T-helper 1 cell treated with Interleukin-12 subunit alpha and Interleukin-12 subunit beta and Interleukin-4 antibody, amounts not matched to agents 30 μg/mL and 1 μg/mL, for 36 hours (primary cell): ENCODE results near the gene BCO2.
"Not testable (repeated sequence)": the region's sequence is repeated elsewhere in the genome, so short reads cannot be mapped to it uniquely, and the experiment has no call there.

Experiments used
- H3K27ac Mint-ChIP-seq: one replicate; pipeline ENCODE4 v1.8.0; 2021; ENCODE audit warnings: mild to moderate bottlenecking, mixed read lengths
- H3K27me3 Mint-ChIP-seq: one replicate; pipeline ENCODE4 v1.8.0; 2021; ENCODE audit warnings: low read depth, mixed read lengths
- H3K36me3 Mint-ChIP-seq: one replicate; pipeline ENCODE4 v1.8.0; 2021; ENCODE audit warnings: low read depth, mixed read lengths
- H3K4me1 Mint-ChIP-seq: one replicate; pipeline ENCODE4 v1.8.0; 2021; ENCODE audit warnings: low read depth, mixed read lengths
- H3K4me3 Mint-ChIP-seq: one replicate; pipeline ENCODE4 v1.8.0; 2021; ENCODE audit warnings: mild to moderate bottlenecking, moderate library complexity, mixed read lengths
- H3K9me3 Mint-ChIP-seq: one replicate; pipeline ENCODE4 v1.8.0; 2021; ENCODE audit warnings: mixed read lengths

The BCO2 gene

DNA sequence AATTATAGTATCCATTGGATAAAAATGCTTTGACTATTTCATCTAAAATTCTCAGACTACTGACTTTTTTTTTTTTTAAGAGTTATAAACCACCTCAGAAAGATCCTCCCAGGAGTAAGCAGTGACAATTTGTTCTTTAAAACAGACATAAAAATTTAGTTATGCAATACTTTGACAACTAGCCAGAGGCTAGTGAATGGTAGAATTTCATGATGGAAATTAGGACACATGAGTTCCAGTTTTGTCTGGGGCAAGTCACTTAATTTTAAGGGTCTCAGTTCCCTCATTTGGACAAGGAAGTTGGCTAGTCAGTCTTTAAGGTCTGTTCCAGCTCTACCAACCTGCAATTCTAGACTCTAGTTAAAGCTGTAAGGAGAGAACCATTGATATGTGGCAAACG, 14.3 kb upstream of the BCO2 start:
- Mint-ChIP-seq H3K4me3 (no peak overlapping the region), H3K27me3 (peaks cover 14% of the 10 kb centered on the region), H3K27ac (no peak overlapping the region), H3K36me3 (peaks cover 2% of the 10 kb centered on the region), H3K9me3 (no peaks in the 10 kb centered on the region), H3K4me1 (peaks cover 4% of the 10 kb centered on the region)

DNA sequence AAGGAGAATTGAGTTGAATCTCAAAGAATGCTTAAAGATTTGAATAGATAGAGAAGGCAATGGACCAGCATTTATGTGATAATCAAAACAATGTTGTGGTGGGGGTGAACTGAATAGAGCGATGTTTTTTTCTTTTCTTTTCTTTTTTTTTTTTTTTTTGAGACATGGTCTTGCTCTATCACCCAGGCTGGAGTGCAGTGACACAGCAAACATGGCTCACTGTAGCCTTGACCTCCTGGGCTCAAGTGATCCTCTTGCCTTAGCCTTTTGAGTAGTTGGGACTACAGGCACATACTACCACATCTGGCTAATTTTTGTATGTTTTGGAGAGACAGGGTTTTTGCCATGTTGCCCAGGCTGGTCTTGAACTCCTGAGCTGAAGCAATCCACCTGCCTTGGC, 13.1 kb upstream of the BCO2 start:
- H3K9me3 Mint-ChIP-seq, H3K4me3 Mint-ChIP-seq, H3K27ac Mint-ChIP-seq, H3K4me1 Mint-ChIP-seq, H3K36me3 Mint-ChIP-seq: not testable (repeated sequence)
- peaks cover 14% of the 10 kb centered on the region for H3K27me3 Mint-ChIP-seq

DNA sequence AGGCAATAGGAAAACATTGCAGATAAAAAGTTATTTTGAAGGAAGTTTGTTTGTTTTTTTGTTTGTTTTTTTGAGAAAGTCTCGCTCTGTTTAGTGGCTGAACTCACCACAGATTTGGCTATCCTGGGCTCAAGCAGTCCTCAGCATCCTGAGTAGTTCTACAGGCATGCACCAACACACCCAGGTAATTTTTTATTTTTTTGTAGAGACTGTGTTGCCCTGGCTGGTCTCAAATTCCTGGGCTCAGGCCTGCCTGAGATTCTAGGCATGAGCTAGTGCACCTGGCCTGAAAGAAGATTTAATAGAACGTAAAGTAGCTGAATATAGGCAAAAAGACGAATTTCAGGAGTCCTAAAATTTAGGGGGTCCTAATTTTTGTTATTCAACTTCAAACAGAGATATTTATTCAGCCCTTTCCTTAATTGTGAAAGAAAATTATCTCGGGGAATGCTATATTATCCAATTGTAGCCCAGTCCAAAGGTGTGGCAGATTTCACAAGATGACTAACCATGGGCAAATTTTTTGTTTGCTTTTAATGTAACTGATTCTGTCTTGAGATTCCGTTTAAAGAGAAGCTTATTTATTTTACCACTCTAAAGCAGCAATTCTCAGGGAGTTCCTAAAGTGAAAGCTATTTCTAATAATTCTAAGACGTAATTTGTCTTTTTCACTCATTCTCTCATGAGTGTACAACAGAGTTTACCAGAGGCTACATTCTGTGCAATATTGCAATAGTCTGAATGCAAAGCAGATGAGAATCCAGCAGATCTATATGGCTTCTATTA, 12.4 kb upstream of the BCO2 start:
- H3K4me3 Mint-ChIP-seq: no peak overlapping the region
- peaks cover 18% of the 10 kb centered on the region for H3K27me3 Mint-ChIP-seq
- H3K4me1 Mint-ChIP-seq: peaks cover 4% of the 10 kb centered on the region
- no peaks in the 10 kb centered on the region for H3K9me3 Mint-ChIP-seq
- H3K36me3 Mint-ChIP-seq: peaks cover 2% of the 10 kb centered on the region
- no peak overlapping the region for H3K27ac Mint-ChIP-seq

DNA sequence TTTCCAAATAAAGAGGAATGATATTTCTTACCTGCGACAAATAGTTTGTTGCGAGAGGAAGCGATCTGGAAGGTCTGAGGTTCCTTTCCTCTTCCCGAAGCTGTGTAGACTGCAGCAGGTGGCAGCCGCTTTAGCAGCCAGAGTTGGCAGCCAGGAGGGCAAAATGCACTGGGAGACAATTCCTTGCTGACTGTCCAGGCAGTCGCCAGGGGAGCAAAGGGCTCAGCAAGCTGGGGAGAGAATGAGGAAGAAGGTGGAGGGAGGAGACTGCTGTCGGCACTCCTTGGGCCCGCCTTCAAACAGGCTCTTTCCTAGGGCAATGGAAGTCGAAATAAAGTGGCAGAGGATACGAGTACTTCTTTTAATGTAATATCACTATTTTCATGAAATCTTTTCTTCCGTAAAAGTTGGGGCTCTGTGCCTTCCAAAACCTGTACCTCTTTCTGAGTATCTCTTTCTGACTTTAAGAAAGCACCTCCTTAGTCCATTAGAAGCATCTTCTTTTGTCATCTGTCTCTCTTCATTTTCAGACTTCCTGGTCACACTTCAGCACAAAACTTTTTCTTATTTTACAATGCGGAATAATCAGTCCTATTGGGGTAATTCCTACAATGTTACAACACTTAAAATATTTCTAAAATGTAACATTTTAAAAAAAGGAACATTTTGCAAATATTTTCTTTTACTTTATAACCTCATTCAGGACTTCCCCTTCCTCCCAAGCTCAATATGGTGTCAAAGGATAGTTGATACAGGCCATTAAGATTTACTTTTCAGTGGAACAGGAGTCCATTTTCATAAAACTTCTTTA, 11.2 kb upstream of the BCO2 start, which contains the start of gene IL18:
TSS of gene IL18 (minus strand) at position 220 of the 811 bp plus-strand sequence. CDS start 9,041 bp downstream, outside the sequence.
- Mint-ChIP-seq H3K27ac (no peak within 1 kb of the TSS), H3K4me1 (peaks cover 4% of the 10 kb centered on the region), H3K9me3 (no peaks in the 10 kb centered on the region), H3K36me3 (peaks cover 2% of the 10 kb centered on the region), H3K27me3 (peaks cover 18% of the 10 kb centered on the region), H3K4me3 (peak within 1 kb of the TSS; percentile 64)

DNA sequence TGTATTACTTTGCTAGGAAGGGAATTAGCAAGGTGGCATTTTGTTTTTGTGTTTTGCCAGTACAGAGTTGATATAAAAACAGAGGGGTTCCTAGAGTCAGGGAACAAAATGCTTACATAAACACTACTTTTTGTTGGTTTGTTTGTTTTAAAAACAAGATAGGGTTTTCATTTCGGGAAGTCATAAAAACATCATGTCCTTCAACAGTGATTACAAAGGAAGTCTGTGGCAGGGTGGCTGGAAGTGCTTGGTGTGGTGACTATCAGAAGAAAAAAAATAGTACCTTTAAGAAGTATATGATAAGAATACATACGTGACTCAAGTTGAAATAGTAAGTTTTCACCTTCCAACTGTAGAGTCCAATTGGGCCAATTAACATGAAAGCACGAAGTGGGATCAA, 10.3 kb upstream of the BCO2 start:
- Mint-ChIP-seq H3K4me3 (no peak overlapping the region), H3K27me3 (peaks cover 18% of the 10 kb centered on the region), H3K36me3 (peaks cover 2% of the 10 kb centered on the region), H3K4me1 (peaks cover 4% of the 10 kb centered on the region), H3K9me3 (no peaks in the 10 kb centered on the region), H3K27ac (no peak overlapping the region)

DNA sequence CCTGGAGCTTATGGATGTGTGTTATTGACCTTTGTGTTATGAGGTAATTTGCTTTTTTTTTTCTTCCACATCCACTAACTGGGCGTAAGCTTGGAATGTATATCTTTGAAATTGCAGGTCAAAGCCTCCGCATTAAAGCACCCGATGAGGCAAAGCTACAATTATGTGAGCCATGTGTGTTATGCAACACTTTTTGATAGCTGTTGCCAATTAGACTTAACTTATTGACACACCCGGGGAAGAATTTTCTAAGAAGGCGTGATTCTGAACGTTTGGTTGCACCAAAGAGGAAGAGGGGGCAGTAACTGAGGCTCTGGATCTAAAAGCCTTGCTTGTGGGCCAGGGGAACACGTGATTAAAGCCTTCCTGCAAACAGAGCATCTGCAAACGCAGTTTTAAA, 8.8 kb upstream of the BCO2 start:
- no peak overlapping the region for H3K4me3 Mint-ChIP-seq
- no peak overlapping the region for H3K27ac Mint-ChIP-seq
- H3K4me1 Mint-ChIP-seq: peaks cover 4% of the 10 kb centered on the region
- peaks cover 18% of the 10 kb centered on the region for H3K27me3 Mint-ChIP-seq
- H3K36me3 Mint-ChIP-seq: peaks cover 2% of the 10 kb centered on the region
- no peaks in the 10 kb centered on the region for H3K9me3 Mint-ChIP-seq

DNA sequence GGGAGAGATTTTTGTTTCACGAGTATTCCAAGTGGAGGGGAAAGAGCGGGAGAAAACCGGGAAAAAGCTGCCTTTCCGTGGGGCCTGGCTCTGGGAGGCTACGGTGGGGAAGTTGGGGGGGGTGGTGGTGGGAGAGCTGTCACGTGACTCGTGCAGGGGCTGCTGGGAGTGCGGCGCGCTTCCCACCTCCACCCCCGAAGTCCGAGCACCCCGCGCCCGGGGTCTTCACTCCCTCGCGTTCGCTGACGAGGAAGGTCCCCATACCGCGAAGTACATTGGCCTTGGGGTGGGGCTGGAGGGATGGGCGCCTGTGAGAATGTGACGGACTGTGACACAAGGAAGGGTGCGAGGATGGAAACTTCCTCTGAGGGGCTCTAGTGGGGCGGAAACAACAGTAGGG, 8.2 kb upstream of the BCO2 start, which contains the start of gene TEX12:
TSS of gene TEX12 (plus strand) at position 228 of the 400 bp plus-strand sequence. CDS start 1,897 bp downstream, outside the sequence.
- peaks cover 4% of the 10 kb centered on the region for H3K4me1 Mint-ChIP-seq
- no peak within 1 kb of the TSS for H3K27ac Mint-ChIP-seq
- H3K36me3 Mint-ChIP-seq: no peaks in the 10 kb centered on the region
- peaks cover 14% of the 10 kb centered on the region for H3K27me3 Mint-ChIP-seq
- H3K9me3 Mint-ChIP-seq: no peaks in the 10 kb centered on the region
- no peak within 1 kb of the TSS for H3K4me3 Mint-ChIP-seq

DNA sequence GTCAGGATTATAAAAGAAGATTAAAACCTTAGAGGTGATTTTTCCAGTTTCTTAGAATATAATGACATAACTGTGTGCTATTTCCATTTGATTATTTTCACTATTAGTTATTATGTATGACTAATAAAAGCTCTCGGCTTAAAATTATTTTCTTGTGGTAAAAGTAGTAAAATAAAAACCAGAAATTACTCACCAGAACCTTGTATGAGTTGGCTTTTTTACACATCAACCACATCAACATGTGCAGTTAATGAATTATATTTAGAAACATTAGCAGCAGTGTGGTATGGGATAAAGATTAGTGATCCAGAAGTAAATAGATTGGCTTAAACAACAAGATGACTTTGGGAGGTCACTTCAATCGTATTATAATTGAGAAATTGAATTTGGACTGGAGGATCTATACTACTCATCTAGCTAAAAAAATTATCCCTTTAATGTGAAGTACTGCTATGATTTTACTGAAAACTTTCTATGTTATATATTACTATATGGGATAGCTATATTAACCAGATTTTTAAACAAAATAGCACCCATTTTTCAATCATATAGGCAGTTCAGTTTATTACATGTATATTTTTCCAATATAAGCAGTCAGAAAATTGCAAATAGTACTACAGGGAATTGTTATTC, 2.8 kb upstream of the BCO2 start:
- H3K27me3 Mint-ChIP-seq: peaks cover 22% of the 10 kb centered on the region
- H3K4me3 Mint-ChIP-seq: no peak overlapping the region
- peaks cover 4% of the 10 kb centered on the region for H3K4me1 Mint-ChIP-seq
- no peaks in the 10 kb centered on the region for H3K36me3 Mint-ChIP-seq
- H3K9me3 Mint-ChIP-seq: no peaks in the 10 kb centered on the region
- H3K27ac Mint-ChIP-seq: no peak overlapping the region

DNA sequence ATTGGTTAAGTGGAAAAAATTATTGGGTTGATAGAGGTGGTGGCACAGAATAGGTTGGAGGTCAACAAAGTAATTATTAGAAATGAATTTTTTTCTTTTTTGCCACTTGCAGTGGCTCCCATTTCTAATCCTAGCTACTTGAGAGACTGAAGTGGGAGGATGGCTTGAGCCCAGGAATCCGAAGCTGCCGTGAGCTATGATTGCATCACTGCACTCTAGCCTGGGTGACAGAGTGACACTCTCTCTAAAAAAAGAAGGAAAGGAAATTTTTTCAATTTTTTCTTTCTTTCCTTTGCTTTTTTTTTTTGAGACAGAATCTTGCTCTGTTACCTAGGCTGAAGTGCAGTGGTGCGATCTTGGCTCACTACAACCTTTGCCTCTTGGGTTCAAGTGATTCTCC, 2.2 kb upstream of the BCO2 start:
- H3K4me1 Mint-ChIP-seq: peaks cover 4% of the 10 kb centered on the region
- H3K4me3 Mint-ChIP-seq: no peak overlapping the region
- peaks cover 19% of the 10 kb centered on the region for H3K27me3 Mint-ChIP-seq
- H3K9me3 Mint-ChIP-seq: no peaks in the 10 kb centered on the region
- H3K36me3 Mint-ChIP-seq: no peaks in the 10 kb centered on the region
- no peak overlapping the region for H3K27ac Mint-ChIP-seq

DNA sequence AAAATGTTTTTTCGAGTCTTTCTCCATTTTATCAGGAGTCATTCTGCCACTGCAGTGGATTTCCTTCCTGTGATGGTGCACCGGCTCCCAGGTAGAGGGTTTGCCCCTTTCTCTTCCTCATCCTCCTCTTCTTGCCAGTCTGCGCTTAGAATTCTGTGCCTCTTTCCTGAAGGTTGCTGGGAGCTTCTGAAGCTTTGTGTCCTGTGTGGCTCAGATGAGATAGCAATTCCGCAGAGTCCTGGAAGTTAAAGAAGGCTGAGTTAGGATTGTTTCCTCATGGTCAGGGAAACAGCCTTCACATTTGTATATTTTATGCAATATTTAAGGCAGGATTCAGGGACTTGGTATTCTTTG, 264 bp downstream of the BCO2 start:
- Mint-ChIP-seq H3K27me3 (peaks cover 35% of the 10 kb centered on the region), H3K36me3 (no peaks in the 10 kb centered on the region), H3K4me3 (no peak overlapping the region), H3K9me3 (no peaks in the 10 kb centered on the region), H3K27ac (no peak overlapping the region), H3K4me1 (peaks cover 4% of the 10 kb centered on the region)

DNA sequence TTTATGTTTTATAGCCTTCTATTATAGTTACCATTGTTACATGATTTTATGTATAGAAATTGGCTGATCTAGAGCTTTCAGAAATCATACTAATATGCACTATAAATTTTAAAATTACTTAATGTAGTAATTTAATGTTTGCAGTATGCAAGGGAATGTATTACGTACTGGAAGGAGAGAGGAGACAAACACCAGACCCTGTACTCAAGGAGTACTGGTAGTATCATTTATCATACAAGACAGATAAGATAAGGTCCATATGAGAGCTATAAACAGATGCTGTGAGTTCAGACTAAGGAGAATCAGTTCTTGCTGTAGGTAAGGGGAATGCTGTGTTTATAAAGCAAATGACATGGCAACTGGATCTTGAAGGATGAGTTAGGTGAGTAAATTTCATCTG, 765 bp downstream of the BCO2 start:
- H3K9me3 Mint-ChIP-seq: no peaks in the 10 kb centered on the region
- H3K27me3 Mint-ChIP-seq: peaks cover 38% of the 10 kb centered on the region
- no peak overlapping the region for H3K4me3 Mint-ChIP-seq
- H3K27ac Mint-ChIP-seq: no peak overlapping the region
- H3K4me1 Mint-ChIP-seq: peaks cover 4% of the 10 kb centered on the region
- no peaks in the 10 kb centered on the region for H3K36me3 Mint-ChIP-seq

DNA sequence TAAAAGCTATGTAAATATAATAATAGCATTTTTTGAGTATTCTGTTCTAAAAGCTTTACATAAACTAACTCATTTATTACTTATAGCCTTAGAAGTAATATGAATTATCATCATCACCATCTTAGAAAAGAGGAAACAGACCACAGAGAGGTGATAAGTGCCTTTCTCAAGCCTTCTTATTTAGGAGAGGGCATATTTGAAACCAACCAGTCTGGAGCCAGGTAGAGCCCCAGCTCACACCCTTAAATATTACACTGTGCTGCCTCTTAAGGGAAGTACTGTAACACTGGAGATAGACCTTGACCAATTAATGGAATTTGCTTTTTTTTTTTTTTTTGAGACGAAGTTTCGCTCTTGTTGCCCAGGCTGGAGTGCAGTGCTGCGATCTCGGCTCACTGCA, 2.3 kb downstream of the BCO2 start:
- H3K27ac Mint-ChIP-seq: no peak overlapping the region
- no peaks in the 10 kb centered on the region for H3K36me3 Mint-ChIP-seq
- H3K4me1 Mint-ChIP-seq: peaks cover 4% of the 10 kb centered on the region
- no peaks in the 10 kb centered on the region for H3K9me3 Mint-ChIP-seq
- peaks cover 38% of the 10 kb centered on the region for H3K27me3 Mint-ChIP-seq
- H3K4me3 Mint-ChIP-seq: no peak overlapping the region

DNA sequence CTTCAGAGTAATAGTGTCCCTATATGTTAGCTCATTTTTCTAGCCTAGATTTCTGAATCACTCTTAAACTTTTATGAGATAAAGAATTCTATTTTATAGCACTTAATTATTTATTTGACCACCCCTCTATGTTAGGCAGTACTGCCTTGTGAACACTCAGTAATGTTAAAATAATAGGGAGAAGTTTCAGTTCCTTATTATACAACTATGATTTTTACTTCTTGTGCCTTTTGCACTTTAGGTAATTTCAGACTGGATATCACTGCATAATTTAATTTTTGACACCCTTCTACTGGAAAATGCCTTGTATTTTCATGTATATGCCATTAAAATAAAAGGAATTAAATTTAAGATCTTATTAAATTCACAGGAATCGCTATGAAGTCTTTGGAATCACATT, 3.1 kb downstream of the BCO2 start:
- no peak overlapping the region for H3K27ac Mint-ChIP-seq
- no peaks in the 10 kb centered on the region for H3K36me3 Mint-ChIP-seq
- H3K27me3 Mint-ChIP-seq: peaks cover 38% of the 10 kb centered on the region
- H3K4me1 Mint-ChIP-seq: peaks cover 4% of the 10 kb centered on the region
- H3K4me3 Mint-ChIP-seq: no peak overlapping the region
- H3K9me3 Mint-ChIP-seq: no peaks in the 10 kb centered on the region

DNA sequence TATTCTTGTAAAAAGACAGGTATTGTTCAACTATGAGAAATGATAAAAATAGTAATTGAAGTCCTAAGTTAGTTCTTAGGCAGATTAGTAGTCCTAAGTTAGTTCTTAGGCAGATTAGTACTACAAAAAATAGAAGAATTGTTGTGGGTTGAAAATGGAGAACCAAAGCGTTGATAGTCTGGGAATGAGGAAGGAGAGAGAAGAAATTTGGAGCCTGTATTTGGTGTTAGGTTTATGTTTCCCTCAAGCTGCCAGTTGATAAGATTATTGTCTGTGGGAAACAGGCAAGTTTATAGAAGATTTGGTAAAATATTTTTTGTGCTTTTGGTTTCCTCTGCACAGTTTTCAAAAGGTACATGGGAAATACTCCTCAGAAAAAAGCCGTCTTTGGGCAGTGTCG, 3.6 kb downstream of the BCO2 start:
- no peak overlapping the region for H3K4me3 Mint-ChIP-seq
- no peaks in the 10 kb centered on the region for H3K36me3 Mint-ChIP-seq
- peaks cover 43% of the 10 kb centered on the region for H3K27me3 Mint-ChIP-seq
- peaks cover 4% of the 10 kb centered on the region for H3K4me1 Mint-ChIP-seq
- no peak overlapping the region for H3K27ac Mint-ChIP-seq
- no peaks in the 10 kb centered on the region for H3K9me3 Mint-ChIP-seq

DNA sequence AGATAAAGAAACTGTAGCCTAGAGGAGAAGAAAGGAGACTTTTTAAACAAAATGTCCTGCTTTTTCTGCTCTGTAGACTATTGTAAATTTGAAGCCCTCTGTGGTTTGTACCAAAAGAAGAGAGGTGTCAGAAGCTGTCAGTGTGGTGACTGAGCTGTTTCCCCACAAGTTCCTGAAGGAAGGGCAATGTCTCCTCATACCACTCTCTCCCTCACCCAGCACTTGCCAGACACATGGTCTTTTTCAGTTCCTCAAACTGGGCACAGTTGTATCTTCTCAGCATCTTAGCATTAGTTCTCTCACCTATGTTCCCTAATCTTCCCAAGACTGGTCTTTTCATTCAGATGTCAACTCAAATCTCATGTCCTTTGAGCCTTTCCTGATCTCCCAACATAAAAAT, 4.3 kb downstream of the BCO2 start:
- Mint-ChIP-seq H3K4me3 (no peak overlapping the region), H3K27ac (no peak overlapping the region), H3K4me1 (peaks cover 3% of the 10 kb centered on the region), H3K9me3 (no peaks in the 10 kb centered on the region), H3K27me3 (peaks cover 41% of the 10 kb centered on the region), H3K36me3 (no peaks in the 10 kb centered on the region)
